GM21737 (cell line): ENCODE results near the gene ADAMTSL4.

Experiments used
- ATAC-seq: cut with Tn5 transposase; IDR thresholded peaks from one replicate; pipeline ENCODE4 v1.9.1; 2021; ENCODE audit warnings: mild to moderate bottlenecking, moderate library complexity; ENCODE audit not compliant: unreplicated experiment

Gene ADAMTSL4

GRCh38 chr1:150532860-150533259 lies 16.3 kb upstream of the ADAMTSL4 start:
- ATAC-seq, result no peak

- ATAC-seq, result no peak
These were observed 15.2 kb upstream of the ADAMTSL4 start for GRCh38 chr1:150534002-150534401.

- ATAC-seq, result no peak
These were observed 13.5 kb upstream of the ADAMTSL4 start for GRCh38 chr1:150535511-150536287.

GRCh38 chr1:150536836-150537731 lies 12.1 kb upstream of the ADAMTSL4 start:
- no peak for ATAC-seq

- no peak for ATAC-seq
These were observed 11.2 kb upstream of the ADAMTSL4 start for GRCh38 chr1:150537732-150538684.

GRCh38 chr1:150543500-150544143 lies 5.6 kb upstream of the ADAMTSL4 start:
- no peak for ATAC-seq

- no peak for ATAC-seq
These were observed 5.0 kb upstream of the ADAMTSL4 start for GRCh38 chr1:150544204-150544603.

- ATAC-seq, result no peak
These were observed 3.6 kb upstream of the ADAMTSL4 start for GRCh38 chr1:150545486-150546032.

- ATAC-seq, result no peak
These were observed 2.8 kb upstream of the ADAMTSL4 start for GRCh38 chr1:150546294-150546937.

- ATAC-seq, result no peak
These were observed 930 bp upstream of the ADAMTSL4 start for GRCh38 chr1:150548324-150548631.

GRCh38 chr1:150549496-150550221 lies 451 bp downstream of the ADAMTSL4 start:
- no peak for ATAC-seq

GRCh38 chr1:150550222-150551050 lies 1.2 kb downstream of the ADAMTSL4 start:
- ATAC-seq, result no peak

GRCh38 chr1:150551051-150551783 lies 2.0 kb downstream of the ADAMTSL4 start:
- no peak for ATAC-seq

GRCh38 chr1:150551784-150552127 lies 2.5 kb downstream of the ADAMTSL4 start:
- no peak for ATAC-seq

- no peak for ATAC-seq
These were observed 3.1 kb downstream of the ADAMTSL4 start for GRCh38 chr1:150552128-150552910.

GRCh38 chr1:150552911-150553289 lies 3.7 kb downstream of the ADAMTSL4 start:
- ATAC-seq, result no peak
